ENCODE data around the gene FARP1.

The FARP1 gene

DNA sequence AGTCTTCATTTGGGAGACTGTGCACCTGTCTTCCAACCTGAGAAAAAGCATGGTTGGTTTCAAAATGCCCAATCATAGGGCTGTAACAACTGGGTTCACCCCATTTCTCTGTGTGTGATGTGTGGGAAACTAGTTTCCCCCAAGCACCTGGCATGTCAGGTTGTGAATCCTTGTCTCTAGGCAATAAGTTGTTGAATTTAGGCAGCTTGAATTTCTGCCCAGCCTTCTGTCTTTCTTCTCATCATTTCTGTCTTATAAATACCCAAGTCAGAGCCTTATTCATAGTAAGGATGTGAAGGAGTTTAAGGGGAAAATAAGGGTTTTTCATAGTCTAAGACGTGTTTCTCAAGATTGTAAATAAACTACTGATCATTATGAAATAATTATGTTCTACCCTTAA lies 204.9 kb downstream of the FARP1 start:
- H3K4me3 ChIP-seq (ENCODE audit: control insufficient read depth, low read depth, low read length): no peak overlapping the region
- no peak for DNase-seq (ENCODE audit: low read depth)
- TF ChIP-seq, protein P1, sequence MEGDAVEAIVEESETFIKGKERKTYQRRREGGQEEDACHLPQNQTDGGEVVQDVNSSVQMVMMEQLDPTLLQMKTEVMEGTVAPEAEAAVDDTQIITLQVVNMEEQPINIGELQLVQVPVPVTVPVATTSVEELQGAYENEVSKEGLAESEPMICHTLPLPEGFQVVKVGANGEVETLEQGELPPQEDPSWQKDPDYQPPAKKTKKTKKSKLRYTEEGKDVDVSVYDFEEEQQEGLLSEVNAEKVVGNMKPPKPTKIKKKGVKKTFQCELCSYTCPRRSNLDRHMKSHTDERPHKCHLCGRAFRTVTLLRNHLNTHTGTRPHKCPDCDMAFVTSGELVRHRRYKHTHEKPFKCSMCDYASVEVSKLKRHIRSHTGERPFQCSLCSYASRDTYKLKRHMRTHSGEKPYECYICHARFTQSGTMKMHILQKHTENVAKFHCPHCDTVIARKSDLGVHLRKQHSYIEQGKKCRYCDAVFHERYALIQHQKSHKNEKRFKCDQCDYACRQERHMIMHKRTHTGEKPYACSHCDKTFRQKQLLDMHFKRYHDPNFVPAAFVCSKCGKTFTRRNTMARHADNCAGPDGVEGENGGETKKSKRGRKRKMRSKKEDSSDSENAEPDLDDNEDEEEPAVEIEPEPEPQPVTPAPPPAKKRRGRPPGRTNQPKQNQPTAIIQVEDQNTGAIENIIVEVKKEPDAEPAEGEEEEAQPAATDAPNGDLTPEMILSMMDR (conservative IDR thresholded peaks at IDR 0.05; ENCODE audit: control insufficient read depth, insufficient read depth, low read depth, low read length): no peak

DNA sequence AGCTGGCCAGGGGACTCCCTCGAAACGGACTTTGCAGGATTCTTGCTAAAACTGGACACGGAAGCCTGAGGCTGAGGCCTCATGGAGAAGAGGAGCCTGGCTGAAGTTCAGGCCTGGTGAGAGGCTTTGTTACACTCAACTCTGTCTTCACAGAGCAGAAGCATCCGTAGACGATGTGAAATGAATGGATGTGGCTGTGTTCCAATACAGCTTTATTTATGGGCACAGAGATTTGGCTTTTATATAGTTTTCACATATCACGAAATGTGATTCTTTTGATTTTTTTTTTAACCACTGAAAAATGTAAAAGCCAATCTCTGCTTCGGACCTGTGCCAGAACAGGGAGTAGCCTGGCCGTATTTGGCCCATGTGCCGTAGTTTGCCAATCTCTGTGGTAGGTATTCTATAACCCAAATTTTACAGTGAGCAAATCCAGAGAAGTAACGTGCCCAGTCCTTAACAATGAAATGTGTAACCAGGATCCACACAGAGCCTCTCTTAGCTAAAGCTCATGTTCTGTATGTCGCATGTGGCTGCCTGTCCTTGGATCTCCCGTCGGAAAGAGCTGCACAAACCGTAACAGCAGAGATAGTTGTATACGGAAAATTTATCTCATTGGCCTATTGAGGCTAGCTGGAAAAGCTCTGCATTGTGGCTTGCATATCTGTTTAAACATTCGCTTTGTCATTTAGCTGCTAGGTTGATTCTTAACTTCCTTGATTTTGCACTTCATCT lies 205.7 kb downstream of the FARP1 start:
- no peak overlapping the region for H3K4me3 ChIP-seq (ENCODE audit: control insufficient read depth, low read depth, low read length)
- DNase-seq (ENCODE audit: low read depth): no peak
- TF ChIP-seq, protein P1 (conservative IDR thresholded peaks at IDR 0.05; ENCODE audit: control insufficient read depth, insufficient read depth, low read depth, low read length): no peak

DNA sequence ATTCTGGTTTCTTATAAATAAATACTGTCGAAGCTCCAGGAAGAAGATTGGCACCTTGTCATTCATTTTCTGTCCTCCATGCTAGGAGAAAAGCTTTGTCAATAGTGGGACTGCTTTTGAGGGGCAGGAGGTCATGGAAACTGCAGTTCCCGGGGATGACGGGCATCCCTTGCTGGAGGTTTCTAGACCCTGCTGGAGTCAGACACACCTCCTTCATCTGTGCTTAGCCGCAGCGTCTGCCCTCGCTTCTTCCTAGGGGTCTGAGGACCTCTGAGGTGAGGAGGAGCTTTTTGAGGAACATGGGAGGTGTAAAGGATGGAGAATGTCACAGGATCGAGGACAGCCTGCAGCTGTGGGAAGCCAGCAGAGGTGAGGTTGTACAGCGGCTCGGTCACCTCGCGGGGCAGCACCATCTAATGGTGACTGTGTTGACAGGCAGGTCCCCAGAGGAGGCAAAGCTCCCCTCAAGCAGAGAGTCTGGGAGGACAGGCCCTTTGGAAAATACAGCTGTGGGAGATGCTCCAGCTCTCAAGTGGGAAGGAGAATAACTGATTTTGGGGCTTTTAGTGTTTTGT lies 206.9 kb downstream of the FARP1 start:
- no peak overlapping the region for H3K4me3 ChIP-seq (ENCODE audit: control insufficient read depth, low read depth, low read length)
- no peak for DNase-seq (ENCODE audit: low read depth)
- TF ChIP-seq, protein P1 (conservative IDR thresholded peaks at IDR 0.05; ENCODE audit: control insufficient read depth, insufficient read depth, low read depth, low read length): no peak

DNA sequence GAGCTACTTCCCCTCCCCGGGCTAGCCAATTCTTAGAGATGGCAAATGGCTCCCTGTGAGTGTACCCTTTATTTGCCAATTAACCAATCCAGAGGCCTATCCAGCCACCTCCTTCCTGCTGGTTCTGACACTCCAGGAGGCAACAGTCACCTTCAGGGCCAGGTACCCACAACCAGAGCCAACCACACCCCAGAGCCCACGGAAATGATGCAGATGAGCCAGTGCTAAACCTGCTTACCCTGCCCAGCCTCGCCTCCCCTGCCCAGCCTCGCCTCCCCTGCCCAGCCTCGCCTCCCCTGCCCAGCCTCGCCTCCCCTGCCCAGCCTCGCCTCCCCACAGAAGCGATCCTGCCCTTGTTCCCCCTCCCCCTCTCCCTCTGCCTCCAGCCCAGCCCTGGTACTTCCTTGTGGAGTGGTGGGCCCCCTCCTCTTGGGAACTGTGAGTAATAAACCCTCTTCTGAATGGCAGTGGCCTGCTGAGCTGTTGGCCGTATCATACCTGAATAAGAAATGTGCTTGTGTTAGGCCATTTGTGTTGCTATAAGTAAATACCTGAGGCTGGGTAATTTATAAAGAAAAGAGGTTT lies 207.9 kb downstream of the FARP1 start:
- TF ChIP-seq, protein P1 (conservative IDR thresholded peaks at IDR 0.05; ENCODE audit: control insufficient read depth, insufficient read depth, low read depth, low read length): no peak
- no peak overlapping the region for H3K4me3 ChIP-seq (ENCODE audit: control insufficient read depth, low read depth, low read length)
- DNase-seq (ENCODE audit: low read depth): no peak

DNA sequence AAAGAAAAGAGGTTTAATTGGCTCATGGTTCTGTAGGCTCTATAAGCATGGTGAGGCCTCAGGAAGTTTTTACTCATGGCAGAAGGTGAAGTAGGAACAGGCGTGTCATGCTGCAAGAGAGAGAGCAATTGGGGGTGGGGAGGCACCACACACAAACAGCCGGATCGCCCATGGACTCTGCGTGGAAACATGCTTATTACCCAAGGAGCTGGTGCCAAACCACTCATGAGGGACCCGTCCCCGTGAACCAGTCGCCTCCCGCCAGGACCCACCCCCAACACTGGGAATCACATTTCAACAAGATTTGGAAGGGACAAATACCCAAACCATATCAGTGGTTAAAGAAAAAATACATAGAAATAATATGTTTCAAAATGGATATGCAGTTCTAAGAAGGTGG lies 208.7 kb downstream of the FARP1 start:
- TF ChIP-seq, protein P1 (conservative IDR thresholded peaks at IDR 0.05; ENCODE audit: control insufficient read depth, insufficient read depth, low read depth, low read length): no peak
- DNase-seq (ENCODE audit: low read depth): no peak
- no peak overlapping the region for H3K4me3 ChIP-seq (ENCODE audit: control insufficient read depth, low read depth, low read length)

DNA sequence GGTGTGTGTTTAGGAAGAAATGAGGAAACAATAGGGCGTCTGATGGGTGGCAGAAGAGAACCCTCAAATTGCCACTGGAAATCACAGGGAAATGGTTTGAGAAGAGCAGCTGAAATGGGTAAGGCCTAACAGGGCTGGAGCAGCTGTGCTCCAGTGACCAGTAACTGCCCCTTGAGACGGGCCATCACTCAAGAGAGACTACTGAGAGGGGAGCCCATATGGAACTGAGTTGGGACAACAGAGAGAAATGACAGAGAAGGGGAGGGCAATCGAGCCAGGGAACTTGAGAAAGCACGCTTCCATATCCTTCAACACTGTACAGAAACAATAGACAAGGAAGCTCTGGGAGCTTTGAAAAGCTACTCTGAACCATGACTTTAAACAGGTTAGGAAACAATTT lies 209.3 kb downstream of the FARP1 start:
- TF ChIP-seq, protein P1 (conservative IDR thresholded peaks at IDR 0.05; ENCODE audit: control insufficient read depth, insufficient read depth, low read depth, low read length): no peak
- H3K4me3 ChIP-seq (ENCODE audit: control insufficient read depth, low read depth, low read length): no peak overlapping the region
- DNase-seq (ENCODE audit: low read depth): no peak
